ENCODE results near the gene CLDN20.
"Not testable (repeated sequence)": the region's sequence is repeated elsewhere in the genome, so short reads cannot be mapped to it uniquely, and the experiment has no call there.

The CLDN20 gene

GRCh38 chr6:155272353-155273232, 8.8 kb downstream of the CLDN20 start:
- DNase-seq: no peak

DNA sequence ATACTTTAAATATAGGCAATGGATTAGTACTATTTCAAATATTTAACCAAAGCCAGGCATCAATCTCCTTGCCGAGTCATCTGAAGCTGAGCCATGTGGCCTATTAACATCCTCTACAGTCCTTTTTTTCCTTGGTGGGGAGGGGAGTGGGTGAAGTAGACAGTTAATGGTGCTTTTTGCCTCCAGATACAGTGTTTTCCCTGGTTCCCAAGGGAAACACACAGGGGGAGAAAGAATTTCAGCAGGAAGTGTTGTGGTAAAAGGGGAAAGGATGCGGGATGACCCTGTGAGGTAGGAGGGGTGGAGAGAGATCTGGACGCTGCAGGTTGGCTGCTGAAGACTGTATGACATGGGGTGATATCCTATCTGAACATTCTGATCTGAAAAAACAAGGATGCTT, 9.6 kb downstream of the CLDN20 start:
- no peak for DNase-seq

DNA sequence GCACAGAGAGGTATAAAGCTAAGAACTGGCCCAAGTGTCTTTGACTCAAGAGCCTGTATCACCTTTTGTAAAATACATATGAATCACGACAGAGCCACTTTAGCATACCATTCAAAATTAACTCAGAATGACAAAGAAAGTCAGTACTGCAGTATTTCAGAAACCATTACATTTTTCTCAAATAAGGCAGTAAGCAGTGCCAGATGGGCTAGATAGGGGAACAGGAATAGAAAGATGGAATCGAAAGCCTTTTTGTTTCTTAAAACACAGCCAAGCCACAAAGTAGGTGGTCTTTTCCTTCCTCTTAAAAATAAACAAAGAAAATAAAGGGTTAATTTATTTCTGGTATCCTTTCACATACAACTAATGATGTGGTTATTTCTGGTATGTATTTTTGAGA, 10.3 kb downstream of the CLDN20 start:
- DNase-seq: no peak

GRCh38 chr6:155274533-155274932, 10.7 kb downstream of the CLDN20 start:
- no peak for DNase-seq

- no peak for DNase-seq
Measured at GRCh38 chr6:155275808-155276480, 12.1 kb downstream of the CLDN20 start.

DNA sequence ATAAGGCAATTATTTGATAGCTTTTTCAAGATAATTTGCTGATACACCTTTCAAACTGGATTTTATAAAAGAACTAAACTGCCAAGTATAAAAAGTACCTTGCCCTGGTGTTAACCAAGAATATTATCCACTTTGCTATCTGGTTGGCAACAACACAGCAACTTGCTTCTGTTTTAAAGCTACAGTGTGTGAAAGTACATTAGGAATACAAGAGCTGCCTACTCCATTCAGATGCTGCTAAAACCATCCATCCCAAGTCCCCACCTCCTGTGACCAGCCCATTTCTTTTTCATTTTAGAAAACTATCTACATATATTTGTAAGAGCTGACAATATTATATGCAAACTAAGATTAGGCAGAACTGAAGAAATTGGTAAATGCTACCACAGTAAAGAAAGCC, 12.8 kb downstream of the CLDN20 start:
- no peak for DNase-seq

DNA sequence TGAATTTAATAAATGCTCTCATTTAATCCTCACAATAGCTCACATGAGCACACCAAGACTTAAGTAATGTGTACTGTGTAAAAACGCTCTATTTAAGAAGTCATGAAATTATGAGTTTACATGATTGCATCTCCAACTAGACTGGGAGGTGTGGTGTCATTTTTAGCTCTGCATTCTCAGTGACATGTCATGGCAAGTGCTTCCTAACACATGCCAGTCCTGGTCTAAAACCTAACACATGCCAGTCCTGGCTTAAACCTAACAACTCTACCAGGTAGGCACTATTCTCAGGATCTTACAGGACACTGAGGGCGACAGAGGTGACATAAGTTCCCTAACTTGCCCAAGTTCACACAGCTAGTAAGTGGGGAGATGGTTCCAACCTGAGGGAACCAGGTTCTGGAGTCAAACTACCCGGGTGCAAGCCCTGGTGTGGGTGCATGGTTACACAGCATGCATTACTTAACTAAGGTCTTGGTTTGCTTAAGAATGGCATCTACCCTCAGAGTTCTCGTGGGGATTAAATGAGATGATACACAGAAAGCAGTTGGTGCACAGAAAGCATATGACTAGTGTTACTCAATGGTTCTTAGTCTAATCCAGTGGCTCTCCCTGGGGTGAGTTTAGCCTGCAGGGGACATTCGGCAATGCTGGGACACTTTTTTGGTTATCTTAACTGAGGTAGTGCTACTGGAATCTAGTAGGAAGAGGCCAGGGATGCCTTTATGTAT, 14.7 kb downstream of the CLDN20 start:
- no peak for DNase-seq

GRCh38 chr6:155284775-155285174, 21.0 kb downstream of the CLDN20 start:
- no peak for DNase-seq

- no peak for DNase-seq
Measured at GRCh38 chr6:155287762-155288161, 23.9 kb downstream of the CLDN20 start.

DNA sequence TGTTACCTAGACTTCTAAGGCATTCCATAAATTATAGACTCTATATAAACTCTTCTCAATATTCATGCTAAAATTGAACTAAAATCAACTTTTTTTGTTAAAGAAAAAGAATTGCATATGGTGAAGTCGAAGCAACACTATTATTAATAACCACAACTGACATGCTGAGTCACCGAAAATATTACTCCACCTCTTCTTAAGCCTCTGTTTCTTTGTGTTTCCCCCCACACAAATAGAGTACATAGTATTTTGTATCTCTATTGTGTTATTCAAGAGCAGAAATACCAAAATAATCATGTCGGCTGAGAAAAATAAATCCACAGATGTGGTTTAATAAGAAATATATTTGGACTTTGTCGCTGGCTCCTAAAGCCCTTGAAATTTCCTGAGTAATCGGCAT, 26.7 kb downstream of the CLDN20 start:
- no peak for DNase-seq

DNA sequence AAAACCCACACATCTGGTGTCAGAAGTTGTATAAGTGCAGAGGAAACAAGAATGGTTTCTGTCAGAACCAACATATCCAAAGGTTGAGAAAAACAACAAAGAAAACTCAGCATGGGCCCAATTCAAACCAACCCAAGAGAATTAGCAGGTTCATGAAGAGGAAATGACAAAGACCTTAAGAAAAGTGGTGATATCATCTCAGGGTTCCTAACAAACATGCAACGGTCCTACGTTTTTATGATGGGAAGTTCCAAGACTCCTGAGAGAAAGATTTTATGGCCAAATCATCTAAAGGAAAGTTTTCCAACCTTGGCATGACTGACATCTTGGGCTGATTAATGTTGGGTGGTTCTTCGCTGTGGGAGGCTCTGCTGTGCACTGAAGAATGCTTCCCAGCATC, 27.5 kb downstream of the CLDN20 start:
- no peak for DNase-seq

- no peak for DNase-seq
Measured at GRCh38 chr6:155292711-155293110, 28.9 kb downstream of the CLDN20 start.

GRCh38 chr6:155297669-155298068, 33.9 kb downstream of the CLDN20 start:
- no peak for DNase-seq

GRCh38 chr6:155301867-155302266, 38.1 kb downstream of the CLDN20 start:
- no peak for DNase-seq

- no peak for DNase-seq
Measured at GRCh38 chr6:155303361-155303870, 39.6 kb downstream of the CLDN20 start.

DNA sequence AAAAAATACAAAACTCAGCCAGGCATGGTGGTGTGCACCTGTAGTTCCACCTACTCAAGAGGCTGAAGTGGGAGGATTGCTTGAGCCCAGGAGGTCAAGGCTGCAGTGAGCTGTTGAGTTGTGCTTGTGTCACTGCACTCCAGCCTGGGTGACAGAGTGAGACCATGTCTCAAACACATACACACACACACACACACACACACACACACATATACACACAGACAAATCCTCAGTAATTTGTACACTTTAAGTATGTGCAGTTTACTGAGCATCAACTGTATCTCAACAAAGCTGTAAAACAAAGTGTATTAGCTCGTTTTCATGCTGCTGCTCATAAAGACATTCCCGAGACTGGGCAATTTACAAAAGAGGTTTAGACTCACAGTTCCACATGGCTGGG, 43.1 kb downstream of the CLDN20 start:
- DNase-seq: no peak

- no peak for DNase-seq
Measured at GRCh38 chr6:155309150-155309549, 45.3 kb downstream of the CLDN20 start.

DNA sequence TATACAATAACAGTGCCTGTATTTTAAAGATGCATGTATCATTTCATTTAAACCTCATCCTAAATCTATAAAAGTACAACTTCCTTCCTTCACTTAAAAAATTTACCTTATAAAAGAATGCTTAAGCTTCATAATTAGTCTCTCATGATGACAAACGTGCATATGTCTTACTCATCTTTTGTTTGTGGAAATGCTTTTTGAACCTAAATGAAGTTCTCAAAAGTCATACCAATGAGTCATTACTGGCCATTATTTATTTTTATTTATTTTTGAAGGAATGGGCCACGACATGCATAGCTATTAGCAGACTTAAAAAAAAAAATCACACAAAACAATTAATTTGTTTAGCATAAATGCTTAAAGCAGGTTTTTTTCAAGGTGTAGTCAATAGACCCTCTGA, 46.8 kb downstream of the CLDN20 start:
- no peak for DNase-seq

DNA sequence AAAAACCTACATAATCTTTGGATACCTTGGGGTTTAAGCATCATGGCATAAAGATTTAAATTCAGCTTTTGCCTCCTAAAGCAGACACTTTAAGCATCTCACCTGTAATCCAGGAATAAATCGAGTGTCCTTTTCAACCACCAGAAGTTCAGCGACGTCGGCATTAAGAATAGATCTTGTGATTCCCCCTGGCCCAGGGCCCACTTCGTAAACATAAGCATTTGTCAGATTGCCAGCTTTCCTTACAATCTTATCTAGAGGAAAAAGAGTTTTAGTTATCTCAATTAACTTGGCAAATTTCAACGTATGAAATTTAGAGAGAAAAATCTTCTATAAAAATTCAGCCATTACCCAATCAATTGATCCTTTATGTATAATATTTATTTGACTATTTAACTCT, 47.3 kb downstream of the CLDN20 start:
- DNase-seq: no peak

- no peak for DNase-seq
Measured at GRCh38 chr6:155311583-155311982, 47.8 kb downstream of the CLDN20 start.

DNA sequence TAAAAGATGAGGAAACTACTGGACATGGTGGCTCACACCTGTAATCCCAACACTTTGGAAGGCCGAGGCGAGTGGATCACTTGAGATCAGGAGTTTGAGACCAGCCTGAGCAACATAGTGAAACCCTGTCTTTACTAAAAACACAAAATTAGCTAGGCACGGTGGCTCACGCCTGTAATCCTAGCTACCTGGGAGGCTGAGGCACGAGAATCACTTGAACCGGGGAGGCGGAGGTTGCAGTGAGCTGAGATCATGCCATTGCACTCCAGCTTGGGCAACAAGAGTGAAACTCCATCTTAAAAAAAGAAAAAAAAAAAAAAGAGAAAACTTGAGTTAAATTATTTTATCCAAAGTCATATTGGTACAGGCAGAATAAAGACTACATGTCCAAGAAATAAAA, 49.1 kb downstream of the CLDN20 start:
- DNase-seq: not testable (repeated sequence)

DNA sequence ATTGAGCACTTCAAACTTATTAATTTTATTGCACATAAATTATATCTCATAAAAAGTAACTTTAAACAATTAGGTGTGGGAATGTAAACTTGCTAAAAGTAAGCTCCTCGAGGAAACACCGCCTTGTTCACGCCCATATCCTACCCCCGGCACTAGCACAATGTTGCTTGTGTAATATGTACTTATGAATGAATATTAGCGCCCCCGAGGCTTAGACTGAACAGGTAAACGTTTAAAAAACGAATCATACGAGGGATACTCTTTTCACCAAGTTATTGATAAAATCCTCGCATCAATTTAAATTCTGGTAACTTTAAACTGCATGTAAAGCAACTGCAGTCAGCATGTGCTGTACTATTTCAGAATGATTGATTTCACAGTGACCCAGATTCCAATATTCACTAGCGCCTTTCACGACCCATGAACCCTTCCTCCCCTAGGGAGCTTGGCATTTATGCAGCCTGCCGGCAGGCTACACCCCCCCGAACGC, 49.8 kb downstream of the CLDN20 start:
- DNase-seq: no peak

- peak; percentile 98 for DNase-seq
Measured at GRCh38 chr6:155314092-155314772, 50.4 kb downstream of the CLDN20 start, which contains the start of gene TFB1M. TSS of gene TFB1M (minus strand) at chr6:155314484. CDS start at chr6:155314428, 56 bp downstream.

All from activated naive CD4-positive, alpha-beta T cell treated with Interleukin-2 at 50 U/mL for 16 hours (primary cell).